ENCODE measurements around the gene PLXNA2.

GRCh38 chr1:208207388-208208131 lies 36.6 kb downstream of the PLXNA2 start:
- TF ChIP-seq TAF1 (IDR thresholded peaks at IDR 0.05; ENCODE audit: borderline replicate concordance, low read depth, low read length) = no peak
- no peak for TF ChIP-seq POLR2A (IDR thresholded peaks at IDR 0.05; ENCODE audit: low read depth, low read length)

Measured in GM12892 (cell line).